Measurements from ENCODE around the gene PPIL4. TPM values are rescaled to one million over a fixed set of nuclear protein-coding genes. Genes with fewer than 3 reads are reported as not detected.

PPIL4 gene
- total and polyA plus RNA-seq, 2 of the 13 experiments (the other 11 are each of a cell fraction or from before 2014, with no cell fraction given), result 5.5 to 46.0 TPM

- TF ChIP-seq U2AF2 (IDR thresholded peaks at IDR 0.05; ENCODE audit: low read depth, low read length), result no peak
- no peak for TF ChIP-seq HES4 (CRISPR knock-in tag; IDR thresholded peaks at IDR 0.05; ENCODE audit: borderline replicate concordance)
- TF ChIP-seq, protein P1, sequence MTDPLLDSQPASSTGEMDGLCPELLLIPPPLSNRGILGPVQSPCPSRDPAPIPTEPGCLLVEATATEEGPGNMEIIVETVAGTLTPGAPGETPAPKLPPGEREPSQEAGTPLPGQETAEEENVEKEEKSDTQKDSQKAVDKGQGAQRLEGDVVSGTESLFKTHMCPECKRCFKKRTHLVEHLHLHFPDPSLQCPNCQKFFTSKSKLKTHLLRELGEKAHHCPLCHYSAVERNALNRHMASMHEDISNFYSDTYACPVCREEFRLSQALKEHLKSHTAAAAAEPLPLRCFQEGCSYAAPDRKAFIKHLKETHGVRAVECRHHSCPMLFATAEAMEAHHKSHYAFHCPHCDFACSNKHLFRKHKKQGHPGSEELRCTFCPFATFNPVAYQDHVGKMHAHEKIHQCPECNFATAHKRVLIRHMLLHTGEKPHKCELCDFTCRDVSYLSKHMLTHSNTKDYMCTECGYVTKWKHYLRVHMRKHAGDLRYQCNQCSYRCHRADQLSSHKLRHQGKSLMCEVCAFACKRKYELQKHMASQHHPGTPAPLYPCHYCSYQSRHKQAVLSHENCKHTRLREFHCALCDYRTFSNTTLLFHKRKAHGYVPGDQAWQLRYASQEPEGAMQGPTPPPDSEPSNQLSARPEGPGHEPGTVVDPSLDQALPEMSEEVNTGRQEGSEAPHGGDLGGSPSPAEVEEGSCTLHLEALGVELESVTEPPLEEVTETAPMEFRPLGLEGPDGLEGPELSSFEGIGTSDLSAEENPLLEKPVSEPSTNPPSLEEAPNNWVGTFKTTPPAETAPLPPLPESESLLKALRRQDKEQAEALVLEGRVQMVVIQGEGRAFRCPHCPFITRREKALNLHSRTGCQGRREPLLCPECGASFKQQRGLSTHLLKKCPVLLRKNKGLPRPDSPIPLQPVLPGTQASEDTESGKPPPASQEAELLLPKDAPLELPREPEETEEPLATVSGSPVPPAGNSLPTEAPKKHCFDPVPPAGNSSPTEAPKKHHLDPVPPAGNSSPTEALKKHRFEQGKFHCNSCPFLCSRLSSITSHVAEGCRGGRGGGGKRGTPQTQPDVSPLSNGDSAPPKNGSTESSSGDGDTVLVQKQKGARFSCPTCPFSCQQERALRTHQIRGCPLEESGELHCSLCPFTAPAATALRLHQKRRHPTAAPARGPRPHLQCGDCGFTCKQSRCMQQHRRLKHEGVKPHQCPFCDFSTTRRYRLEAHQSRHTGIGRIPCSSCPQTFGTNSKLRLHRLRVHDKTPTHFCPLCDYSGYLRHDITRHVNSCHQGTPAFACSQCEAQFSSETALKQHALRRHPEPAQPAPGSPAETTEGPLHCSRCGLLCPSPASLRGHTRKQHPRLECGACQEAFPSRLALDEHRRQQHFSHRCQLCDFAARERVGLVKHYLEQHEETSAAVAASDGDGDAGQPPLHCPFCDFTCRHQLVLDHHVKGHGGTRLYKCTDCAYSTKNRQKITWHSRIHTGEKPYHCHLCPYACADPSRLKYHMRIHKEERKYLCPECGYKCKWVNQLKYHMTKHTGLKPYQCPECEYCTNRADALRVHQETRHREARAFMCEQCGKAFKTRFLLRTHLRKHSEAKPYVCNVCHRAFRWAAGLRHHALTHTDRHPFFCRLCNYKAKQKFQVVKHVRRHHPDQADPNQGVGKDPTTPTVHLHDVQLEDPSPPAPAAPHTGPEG (CRISPR knock-in tag; IDR thresholded peaks at IDR 0.05), result no peak
- no peak for TF ChIP-seq BRCA1 (CRISPR knock-in tag; IDR thresholded peaks at IDR 0.05)
- TF ChIP-seq GRHL1 (CRISPR knock-in tag; conservative IDR thresholded peaks at IDR 0.05), result no peak
- no peak; the same call in 1 of the 2 replicates for TF ChIP-seq NFIC (IDR thresholded peaks at IDR 0.05; ENCODE audit: low read length)
- TF ChIP-seq ZNF552 (CRISPR knock-in tag; IDR thresholded peaks at IDR 0.05; ENCODE audit: borderline replicate concordance), result no peak
- TF ChIP-seq RARG (CRISPR knock-in tag; IDR thresholded peaks at IDR 0.05; ENCODE audit: low read depth), result no peak
- TF ChIP-seq, protein P2, sequence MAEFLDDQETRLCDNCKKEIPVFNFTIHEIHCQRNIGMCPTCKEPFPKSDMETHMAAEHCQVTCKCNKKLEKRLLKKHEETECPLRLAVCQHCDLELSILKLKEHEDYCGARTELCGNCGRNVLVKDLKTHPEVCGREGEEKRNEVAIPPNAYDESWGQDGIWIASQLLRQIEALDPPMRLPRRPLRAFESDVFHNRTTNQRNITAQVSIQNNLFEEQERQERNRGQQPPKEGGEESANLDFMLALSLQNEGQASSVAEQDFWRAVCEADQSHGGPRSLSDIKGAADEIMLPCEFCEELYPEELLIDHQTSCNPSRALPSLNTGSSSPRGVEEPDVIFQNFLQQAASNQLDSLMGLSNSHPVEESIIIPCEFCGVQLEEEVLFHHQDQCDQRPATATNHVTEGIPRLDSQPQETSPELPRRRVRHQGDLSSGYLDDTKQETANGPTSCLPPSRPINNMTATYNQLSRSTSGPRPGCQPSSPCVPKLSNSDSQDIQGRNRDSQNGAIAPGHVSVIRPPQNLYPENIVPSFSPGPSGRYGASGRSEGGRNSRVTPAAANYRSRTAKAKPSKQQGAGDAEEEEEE (CRISPR knock-in tag; IDR thresholded peaks at IDR 0.05; ENCODE audit: borderline replicate concordance), result no peak
- no peak for TF ChIP-seq ZNF138 (CRISPR knock-in tag; IDR thresholded peaks at IDR 0.05; ENCODE audit: low read depth)
- TF ChIP-seq JUND (CRISPR knock-in tag; IDR thresholded peaks at IDR 0.05), result peak; percentile 97
- peak; percentile 18; the same call in 1 of the 2 replicates for TF ChIP-seq HMG20A (CRISPR knock-in tag; IDR thresholded peaks at IDR 0.05; ENCODE audit: borderline replicate concordance)
- no peak for TF ChIP-seq ETS1 (CRISPR knock-in tag; IDR thresholded peaks at IDR 0.05)
- TF ChIP-seq ELF3 (CRISPR knock-in tag; IDR thresholded peaks at IDR 0.05), result no peak; the same call in none of the 2 replicates
- TF ChIP-seq MAFF (IDR thresholded peaks at IDR 0.05; ENCODE audit: low read depth, low read length), result 0 out of 2 replicates have a peak, but pooled peaks have one; percentile 4
- no peak for TF ChIP-seq ZFP41 (CRISPR knock-in tag; IDR thresholded peaks at IDR 0.05; ENCODE audit: borderline replicate concordance)
- no peak for TF ChIP-seq ZNF549 (CRISPR knock-in tag; IDR thresholded peaks at IDR 0.05)
- TF ChIP-seq NFIB (CRISPR knock-in tag; IDR thresholded peaks at IDR 0.05; ENCODE audit: borderline replicate concordance), result no peak
These were observed 60.8 kb downstream of the PPIL4 start, which contains the start of gene ZC3H12D (continued) for GRCh38 chr6:149484733-149485700.
